Activated gamma-delta T cell treated with Interleukin-2 at 50 U/mL for 16 hours (primary cell): ENCODE measurements around the gene TNFRSF9.
"Not testable (repeated sequence)": the region's sequence is repeated elsewhere in the genome, so short reads cannot be mapped to it uniquely, and the experiment has no call there.

Experiments used
- DNase-seq: peaks from one replicate; pipeline ENCODE4 v3.0.0-alpha.2; 2020

TNFRSF9 gene

DNA sequence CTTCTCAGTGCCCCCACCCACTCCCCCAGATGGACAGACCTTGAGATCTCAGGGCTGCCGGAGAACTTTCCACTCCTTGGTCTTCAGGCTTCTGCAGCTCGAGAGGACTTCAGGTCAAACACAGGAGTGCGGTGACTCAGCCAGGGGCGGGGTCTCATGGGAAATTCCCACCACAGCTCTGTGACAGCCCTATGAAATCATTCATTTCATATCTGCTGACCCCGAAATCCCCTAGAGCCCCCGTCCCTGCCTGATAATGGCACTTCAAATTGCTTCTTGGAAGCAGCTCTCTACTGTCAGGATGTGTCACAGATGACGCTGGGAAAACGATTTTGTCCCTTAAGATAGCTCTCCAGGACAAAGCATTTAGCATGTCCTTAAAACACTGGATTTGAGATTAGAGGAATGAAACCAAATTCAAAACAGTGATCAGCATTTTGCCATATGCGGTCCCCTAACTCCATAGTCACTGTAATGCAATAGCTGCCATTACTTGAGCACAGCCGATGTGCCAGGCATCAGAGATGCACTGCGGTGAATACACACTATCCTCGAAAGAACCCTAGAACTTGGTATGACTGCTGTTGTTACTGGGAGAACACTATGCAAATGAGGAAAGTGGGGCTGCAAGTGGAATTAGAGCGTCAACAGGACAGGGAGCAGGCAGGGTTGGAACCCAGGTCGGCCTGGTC, at the start of gene TNFRSF9:
Gene TNFRSF9 (minus strand): TSS at position 95 of the 692 bp plus-strand sequence. CDS start 845 bp downstream, outside the sequence.
- DNase-seq = peak; percentile 40

DNA sequence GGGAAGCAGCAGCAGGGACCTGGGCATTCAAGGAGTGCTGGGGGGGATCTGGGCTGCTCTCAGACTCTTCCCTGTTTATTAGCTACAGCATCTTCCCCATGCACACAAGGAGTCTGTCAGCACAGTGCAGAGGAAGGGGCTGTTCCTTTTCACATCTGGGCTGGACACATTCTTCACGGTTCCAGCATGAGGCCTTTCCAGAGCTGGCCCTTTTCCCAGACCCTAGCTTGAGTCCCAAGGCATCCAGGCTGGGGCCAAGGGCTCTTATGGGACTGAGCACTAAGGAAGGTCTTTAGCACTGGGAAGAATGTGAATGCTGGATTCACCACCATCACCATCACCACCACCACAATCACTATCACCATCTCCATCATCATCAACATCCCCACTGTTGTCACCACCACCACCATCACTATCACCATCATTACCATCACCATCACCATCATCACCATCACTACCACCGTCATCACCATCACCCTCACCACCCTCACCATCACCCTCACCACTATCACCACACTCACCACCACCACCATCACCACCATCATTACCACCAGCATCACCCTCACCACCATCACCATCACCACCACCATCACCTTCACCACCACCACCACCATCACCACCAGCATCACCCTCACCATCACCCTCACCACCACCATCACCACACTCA, 49.3 kb upstream of the TNFRSF9 start:
- DNase-seq = no peak

DNA sequence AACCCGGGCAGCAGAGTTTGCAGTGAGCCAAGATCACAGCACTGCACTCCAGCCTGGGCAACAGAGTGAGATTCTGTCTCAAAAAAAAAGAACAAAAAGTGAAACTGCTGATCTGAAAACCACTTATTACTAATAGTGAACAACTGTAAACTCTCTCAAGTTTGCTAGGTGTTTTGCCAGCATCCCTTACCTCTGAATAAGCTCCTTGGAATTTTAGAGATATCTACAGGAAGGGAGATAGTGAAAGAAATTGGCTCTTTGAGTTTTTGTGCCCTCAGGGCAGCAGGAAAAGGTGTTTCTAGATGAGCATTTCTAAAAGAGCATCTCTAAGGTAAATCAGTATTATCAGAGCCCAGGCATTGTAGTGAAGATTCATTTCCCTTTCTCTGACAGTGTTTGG, 47.9 kb upstream of the TNFRSF9 start:
- DNase-seq = no peak

DNA sequence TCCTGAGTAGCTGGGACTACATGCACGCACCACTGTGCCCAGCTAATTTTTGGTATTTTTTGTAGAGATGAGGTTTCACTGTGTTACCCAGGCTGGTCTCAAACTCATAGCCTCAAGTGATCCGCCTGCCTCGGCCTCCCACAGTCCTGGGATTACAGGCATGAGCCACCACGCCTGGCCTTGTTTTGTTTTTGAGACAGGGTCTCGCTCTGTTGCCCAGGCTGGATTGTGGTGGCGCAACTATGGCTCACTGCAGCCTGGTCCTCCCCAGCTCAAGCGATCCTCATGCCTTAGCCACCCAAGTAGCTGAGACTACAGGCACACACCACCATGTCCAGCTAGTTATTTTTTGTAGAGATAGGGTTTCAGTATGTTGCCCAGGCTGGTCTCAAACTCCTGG, 46.9 kb upstream of the TNFRSF9 start:
- no peak for DNase-seq

DNA sequence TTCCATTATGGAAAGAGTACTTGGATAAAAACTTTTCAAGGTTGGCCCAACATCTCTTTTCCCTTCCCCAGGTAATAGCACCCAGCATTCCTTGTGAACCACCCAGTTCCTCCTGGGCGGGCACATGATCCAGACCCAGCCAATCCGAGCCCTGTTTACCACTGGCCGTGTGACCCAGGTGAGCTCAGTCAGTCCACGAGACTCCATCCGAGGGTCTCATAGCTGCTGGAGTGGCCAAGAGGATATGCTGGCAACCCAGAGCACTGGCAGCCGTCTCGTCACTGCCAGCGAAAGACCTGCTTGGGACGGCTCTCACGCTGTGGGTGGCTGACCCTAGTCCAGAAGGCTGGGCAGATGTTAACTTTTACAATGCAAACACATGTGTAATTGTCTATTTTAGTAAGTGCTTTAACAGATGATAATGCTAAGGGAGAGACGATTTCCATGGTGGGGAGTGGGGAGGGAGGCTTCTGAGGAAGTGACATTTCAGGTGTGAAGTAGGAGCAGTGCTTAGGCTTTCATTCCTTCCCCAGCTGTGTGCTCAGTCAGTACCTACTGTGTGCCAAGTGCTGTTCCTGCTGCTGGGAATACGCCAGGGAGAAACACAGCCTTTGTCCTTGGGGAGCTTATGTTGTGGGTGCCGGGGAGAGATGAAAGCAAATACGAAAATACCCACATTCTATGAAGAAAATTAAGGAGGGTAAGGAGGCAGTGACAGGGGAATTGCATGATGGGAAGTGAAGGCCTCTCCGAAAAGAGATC, 45.4 kb upstream of the TNFRSF9 start:
- DNase-seq = no peak

DNA sequence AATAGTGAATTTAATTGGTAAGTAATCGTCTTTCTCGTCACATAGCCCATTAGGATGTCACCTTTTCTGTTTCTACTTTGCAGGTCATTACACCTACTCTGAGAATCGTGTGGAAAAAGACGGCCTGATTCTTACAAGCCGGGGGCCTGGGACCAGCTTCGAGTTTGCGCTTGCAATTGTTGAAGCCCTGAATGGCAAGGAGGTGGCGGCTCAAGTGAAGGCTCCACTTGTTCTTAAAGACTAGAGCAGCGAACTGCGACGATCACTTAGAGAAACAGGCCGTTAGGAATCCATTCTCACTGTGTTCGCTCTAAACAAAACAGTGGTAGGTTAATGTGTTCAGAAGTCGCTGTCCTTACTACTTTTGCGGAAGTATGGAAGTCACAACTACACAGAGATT, 44.2 kb upstream of the TNFRSF9 start:
- no peak for DNase-seq

DNA sequence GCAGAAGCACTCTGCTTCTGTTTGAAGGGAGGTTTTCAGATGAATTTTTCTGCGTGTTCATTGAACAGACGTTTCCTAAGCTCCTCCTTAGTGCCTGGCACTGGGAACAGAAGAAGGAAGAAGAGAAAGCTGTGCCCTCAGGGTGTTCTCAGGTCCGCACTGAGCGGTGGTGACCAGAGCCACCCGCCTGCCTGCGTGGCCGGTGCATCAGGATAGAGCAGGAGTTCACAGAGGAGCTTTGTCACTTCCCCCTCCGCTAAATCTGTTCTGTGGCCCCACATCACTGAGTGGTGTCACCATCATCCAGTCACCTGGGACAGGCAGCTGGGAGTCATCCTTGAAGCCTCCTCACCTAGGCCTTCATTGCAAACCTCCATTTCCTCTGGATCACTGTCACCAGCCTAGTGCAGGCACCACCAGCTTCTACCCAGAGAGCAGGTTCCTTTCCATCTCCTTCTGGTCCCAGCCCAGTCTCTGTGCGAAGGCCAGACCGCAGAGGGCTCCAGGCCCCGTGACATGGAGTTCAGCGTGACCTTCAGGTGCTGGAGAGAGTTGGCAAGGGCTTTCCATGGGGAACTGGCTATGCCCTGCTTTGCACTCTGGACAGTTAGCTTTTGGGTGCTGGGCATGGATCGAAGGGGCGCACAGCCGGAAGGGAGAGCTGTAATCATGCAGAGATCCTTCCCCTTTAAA, 42.6 kb upstream of the TNFRSF9 start:
- no peak for DNase-seq

DNA sequence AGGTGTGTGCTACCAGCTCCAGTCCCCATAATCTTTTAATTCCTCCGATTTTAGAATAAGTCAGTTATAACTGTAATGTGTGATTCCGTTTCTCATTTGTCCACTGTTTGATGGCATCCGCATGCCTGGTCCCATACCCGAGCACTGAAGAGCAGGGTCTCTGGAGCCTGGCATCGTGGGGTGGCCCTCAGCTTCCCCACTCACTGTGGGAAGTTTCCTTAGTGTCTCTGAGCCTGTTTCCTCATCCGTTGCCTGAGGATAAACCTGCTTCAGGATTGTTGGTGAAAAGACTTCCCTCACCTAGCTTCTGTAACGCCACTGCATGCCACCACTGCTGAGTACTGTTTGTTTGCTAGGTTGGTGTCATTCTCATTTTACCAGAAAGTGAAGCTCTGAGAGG, 40.3 kb upstream of the TNFRSF9 start:
- no peak for DNase-seq

DNA sequence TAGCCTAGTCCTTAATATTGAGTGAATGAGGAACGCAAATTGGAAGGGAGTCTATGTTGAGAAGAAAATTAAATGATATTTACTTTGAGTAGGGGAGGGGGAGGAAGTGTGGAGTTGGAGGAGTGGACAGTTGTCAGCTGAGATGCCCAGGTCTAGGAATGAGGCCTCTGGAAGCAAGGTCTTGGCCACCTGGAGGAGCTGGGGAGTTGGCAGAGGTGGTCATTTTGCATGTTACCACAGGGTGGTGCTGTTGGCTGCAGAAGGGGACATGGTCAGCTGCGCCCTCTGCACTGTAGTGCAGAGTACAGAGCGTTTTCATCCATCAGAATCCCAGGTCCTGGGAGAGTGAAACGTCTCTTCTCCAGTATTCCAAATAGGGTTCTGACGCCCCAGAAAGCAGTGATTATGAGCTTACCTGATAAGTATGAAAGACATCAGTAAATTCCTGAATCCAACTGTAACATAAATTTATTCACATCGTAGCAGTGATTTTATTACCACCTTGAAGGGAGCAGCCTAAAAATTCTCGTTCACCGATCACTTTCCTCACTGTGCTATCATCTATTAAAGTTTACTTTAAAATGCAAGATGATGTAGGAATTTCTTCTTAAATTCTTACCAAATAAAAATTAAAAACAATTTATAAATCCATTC, 34.7 kb upstream of the TNFRSF9 start:
- no peak for DNase-seq

DNA sequence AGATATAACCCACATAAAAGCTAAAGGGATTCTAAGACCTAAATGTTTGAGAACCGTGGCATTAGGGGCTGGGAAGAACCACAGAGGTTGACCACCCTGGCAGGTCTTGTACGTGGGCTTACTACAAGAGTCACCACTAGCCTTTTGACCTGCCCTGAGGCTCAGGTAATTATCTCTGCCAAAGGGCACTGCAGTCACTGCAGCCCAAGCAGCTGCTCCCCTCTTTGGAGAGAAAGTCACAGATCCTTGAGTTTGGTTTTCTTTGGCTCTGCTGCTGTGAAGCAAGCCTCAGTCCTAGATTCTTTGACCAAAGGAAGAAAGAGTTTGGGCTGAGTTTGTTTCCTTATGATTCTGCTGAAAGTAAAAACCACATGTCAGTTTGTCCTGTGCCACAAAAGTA, 32.4 kb upstream of the TNFRSF9 start:
- no peak for DNase-seq

DNA sequence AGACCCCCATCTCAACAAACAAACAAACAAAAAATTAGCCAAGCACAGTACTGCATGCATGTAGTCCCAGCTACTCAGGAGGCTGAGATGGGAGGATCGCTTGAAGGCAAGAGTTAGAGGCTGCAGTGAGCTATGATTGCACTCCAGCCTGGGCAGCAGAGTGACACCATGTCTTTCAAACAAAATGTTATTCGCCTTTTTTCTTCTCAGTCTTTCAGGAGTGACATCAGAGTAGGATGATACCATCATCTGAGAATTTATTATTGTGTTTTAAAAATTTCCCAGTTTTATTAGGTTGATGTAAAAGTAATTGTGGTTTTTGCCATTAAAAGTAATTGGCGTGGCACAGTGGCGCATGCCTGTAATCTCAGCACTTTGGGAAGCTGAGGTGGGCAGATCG, 31.6 kb upstream of the TNFRSF9 start:
- no peak for DNase-seq

DNA sequence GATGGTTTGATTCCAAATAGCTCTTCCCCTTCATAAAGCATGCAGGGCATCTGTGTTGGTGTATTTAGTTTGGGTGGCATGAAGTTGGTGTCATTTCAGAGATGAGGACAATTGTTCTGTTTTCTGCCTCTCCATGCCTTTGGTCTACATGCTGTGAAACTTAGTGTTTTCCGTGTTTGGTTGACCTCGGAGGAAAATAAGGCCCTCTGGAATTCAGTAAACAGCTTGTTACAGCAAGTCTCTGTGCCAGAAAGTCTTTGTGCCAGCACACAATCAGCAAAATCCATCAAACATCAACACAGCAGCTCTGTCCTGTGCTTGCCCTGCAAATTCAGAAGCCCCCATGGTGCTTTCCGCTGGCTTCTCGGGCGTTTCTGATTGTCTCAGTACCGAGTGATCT, 30.4 kb upstream of the TNFRSF9 start:
- no peak for DNase-seq

DNA sequence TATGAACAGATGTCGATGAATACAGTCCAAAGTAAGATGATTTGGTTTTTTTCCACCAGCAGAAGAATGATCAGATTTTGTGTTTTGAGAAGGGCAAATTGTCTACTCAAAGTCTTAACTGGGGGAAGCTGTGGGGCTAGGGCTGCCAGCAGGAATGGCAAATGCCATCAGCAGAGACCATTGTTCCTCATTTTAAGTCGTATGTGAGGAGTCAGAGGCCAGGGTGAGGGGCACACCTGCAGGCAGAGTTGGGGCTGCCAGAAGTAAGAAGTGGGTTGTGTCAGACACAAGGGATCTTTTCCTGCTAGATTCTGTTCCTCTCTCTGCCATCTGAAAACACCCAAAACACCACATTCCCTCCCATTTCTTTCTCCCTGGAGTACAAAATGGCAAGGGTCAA, 29.6 kb upstream of the TNFRSF9 start:
- DNase-seq = no peak

DNA sequence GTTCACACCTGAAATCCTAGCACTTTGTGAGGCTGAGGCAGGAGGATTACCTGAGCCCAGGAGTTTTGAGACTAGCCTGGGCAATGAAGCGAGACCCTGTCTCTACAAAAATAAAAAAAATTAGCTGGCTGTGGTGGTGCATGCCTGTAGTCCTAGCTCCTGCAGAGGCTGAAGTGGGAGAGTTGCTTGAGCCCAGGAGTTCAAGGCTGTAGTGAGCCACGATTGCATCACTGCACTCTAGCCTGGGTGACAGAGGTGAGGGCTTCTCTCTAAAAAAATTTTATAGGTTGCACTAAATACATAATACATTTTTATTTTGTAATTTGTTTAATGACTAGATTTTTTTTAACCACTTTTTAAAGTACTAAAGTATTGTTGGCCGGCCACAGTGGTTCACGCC, 27.0 kb upstream of the TNFRSF9 start:
- no peak for DNase-seq

DNA sequence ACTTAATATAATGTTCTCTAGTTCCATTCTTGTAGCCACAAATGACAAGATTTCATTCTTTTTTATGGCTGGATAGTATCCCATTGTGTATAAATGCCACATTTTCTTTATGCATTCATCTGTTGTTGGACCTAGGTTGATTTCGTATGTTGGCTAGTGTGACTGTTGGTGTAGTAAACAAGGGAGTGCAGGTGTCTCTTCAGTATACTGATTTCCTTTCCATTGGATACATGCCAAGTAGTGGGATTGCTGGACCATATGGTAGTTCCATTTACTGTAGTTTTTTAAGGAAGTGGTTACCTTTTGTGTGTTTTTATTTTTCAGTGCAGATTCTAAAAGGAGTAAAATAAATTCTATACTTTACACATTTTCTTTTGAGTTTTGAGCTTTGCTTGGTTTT, 26.6 kb upstream of the TNFRSF9 start:
- no peak for DNase-seq

DNA sequence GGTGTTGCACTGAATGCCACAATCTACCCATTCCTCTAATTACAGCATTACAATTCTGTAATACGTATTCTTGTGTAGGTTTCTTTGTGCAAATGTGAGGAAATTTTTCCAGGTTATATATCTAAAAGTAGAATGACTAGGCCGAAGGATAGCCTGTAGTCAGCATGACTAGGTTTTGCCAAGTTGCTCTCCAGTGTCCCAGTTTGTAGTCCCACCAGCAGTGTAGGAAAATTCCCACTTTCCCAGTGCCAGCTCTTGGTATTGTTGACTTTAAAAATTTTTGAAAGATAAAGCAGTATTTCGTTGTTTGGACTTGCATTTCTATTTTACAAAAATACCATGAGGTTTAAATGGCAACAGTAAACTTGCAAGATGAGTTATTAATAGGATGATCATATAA, 23.8 kb upstream of the TNFRSF9 start:
- no peak for DNase-seq

DNA sequence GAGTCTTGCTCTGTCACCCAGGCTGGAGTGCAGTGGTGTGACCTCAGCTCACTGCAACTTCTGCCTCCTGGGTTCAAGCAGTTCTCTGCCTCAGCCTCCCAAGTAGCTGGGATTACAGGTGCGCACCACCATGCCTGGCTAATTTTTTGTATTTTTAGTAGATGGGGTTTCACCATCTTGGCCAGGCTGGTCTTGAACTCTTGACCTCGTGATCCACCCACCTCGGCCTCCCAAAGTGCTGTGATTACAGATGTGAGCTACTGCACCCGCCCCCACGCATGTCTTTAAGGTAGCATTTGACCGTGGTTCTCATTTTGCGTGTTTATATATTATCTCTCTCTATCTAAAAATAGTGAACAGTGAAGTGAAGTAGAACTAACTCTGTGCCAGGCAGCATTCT, 23.2 kb upstream of the TNFRSF9 start:
- DNase-seq = not testable (repeated sequence)

DNA sequence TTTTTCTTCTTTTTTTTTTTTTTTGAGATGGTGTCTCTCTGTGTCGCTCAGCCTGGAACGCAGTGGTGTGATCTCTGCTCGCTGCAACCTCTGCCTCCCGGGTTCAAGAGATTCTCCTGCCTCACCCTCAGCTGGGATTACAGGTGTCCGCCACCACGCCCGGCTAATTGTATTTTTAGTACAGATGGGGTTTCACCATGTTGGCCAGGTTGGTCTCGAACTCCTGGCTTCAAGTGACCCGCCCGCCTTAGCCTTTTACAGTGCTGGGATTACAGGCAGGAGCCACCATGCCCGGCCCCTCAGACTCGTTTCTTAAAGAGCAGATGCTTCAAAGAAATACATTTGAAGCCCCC, 22.7 kb upstream of the TNFRSF9 start:
- not testable (repeated sequence) for DNase-seq

DNA sequence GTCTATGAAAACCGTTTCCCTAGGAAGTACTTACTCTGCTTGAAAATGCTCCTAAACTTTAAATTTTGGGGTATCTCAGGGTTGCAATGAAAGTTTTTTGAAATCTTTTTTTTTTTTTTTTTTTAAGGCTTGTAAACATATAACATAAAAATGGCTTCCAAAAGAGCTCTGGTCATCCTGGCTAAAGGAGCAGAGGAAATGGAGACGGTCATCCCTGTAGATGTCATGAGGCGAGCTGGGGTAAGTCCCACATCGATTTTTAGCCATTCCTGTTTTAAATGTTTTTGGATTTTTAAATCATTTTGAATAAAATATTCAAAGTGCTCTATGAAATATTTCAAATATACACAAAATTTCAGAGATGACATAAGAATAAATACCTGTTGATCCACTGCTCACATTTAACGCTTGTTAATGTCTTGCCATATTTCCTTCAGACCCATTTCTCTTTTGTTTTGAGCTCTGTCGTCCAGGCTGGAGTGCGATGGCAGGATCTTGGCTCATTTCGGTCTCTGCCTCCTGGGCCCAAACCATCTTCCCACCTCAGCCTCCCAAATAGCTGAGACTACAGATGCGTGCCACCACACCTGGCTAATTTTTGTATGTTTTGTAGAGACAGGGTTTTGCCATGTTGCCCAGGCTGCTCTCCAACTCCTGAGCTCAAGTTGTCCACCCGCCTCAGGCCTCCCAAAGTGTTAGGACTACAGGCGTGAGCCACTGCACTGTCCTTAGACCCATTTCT, 22.2 kb upstream of the TNFRSF9 start:
- no peak for DNase-seq

DNA sequence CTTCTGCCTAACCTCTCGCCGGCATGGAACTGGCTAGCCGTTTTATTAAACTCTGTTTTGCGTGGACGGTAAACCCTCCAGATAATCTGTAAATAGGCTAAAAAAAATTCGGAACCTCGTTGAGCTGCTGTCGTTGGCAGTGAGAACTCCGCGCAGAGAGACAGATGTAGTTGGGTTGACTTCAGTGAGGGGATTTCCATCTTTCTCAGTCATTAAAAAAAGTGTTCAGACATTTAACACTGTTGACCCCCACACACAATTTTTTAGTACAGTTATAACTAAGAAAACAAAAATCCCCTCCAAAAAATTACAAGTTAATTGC, 21.3 kb upstream of the TNFRSF9 start:
- no peak for DNase-seq

DNA sequence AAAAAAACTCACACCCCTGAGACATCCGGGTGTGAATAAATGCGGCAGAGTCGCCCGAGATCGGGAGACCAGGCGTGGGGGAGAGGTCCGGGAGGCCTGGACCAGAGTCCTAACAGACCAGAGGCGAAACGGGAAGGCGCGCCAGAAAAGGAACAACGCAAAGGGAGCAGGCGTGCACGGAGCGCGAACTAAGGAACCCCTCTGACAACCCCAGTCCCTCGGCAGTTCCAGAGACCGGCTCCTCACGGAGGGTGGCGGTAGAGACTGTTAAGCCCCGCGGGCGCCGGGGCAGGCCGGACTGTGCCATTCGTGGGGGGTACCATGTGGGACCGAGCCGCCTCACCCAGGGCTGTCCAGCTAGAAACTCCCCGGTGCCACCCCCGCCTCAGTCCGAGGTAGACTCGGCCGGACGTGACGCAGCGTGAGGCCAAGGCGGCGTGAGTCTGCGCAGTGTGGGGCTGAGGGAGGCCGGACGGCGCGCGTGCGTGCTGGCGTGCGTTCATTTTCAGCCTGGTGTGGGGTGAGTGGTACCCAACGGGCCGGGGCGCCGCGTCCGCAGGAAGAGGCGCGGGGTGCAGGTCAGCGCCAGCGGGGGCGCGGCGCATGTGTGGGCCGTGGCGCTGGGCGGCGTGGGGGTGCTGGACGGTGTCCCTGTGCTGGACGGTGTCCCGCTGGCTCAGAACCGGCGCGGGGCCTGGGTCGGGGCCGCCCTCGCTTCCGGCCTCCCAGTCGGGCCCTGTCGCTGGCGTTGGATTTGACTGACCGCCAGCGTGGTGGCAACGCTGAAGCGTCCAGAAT, 20.8 kb upstream of the TNFRSF9 start, which contains the start of gene PARK7:
Gene PARK7 (plus strand): TSS at position 496 of the 798 bp plus-strand sequence. CDS start 1,075 bp downstream, outside the sequence.
- peak; percentile 100 for DNase-seq

DNA sequence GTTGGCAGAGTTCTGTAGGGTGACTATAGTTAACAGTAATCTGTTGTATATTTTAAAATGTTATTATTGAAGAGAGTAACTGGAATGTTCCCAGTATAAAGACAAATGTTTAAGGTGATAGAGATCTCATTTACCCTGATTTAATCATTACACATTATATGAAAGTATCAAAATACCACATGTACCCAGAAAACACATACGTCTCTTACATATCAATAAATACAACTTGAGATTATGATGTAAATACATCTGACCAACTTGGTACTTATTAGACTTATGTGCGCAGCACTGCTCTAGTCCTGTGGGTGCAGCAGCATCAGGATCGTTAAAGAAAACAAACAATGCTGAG, 20.2 kb upstream of the TNFRSF9 start:
- DNase-seq = no peak
